OCI-LY1 (cell line): ENCODE data around the gene TPCN2.

ENCODE experiments used
- H2AFZ ChIP-seq: fragments of 200-600 bp; sonication (generic), shearing (Covaris generic); 2 replicates; pipeline ENCODE4 v1.6.0; 2014; ENCODE audit warnings: antibody characterized with exemption, mild to moderate bottlenecking, low read length
- H3F3A ChIP-seq: fragments of 200-600 bp; sonication (generic), shearing (Covaris generic); 2 replicates; pipeline ENCODE4 v1.6.0; 2014; ENCODE audit warnings: mild to moderate bottlenecking, antibody characterized with exemption, low read length, moderate library complexity; ENCODE audit not compliant: insufficient read depth
- H3K27ac ChIP-seq: fragments of 200-600 bp; sonication (generic); 2 replicates; pipeline ENCODE4 v1.5.1; 2014; ENCODE audit warnings: low read length, mixed run types, mild to moderate bottlenecking, low read depth; ENCODE audit not compliant: poor library complexity, severe bottlenecking
- H3K27me3 ChIP-seq: fragments of 200-600 bp; sonication (generic); 2 replicates; pipeline ENCODE4 v1.6.0; 2014; ENCODE audit warnings: antibody characterized with exemption, mild to moderate bottlenecking, low read length, moderate library complexity; ENCODE audit not compliant: insufficient read depth
- H3K36me3 ChIP-seq: fragments of 200-600 bp; sonication (generic); 2 replicates; pipeline ENCODE4 v1.6.1; 2014; ENCODE audit warnings: mild to moderate bottlenecking, antibody characterized with exemption, low read length, moderate library complexity, mixed read lengths; ENCODE audit not compliant: insufficient read depth
- H3K4me1 ChIP-seq: fragments of 200-600 bp; sonication (generic); 2 replicates; pipeline ENCODE4 v1.5.1; 2014; ENCODE audit warnings: mild to moderate bottlenecking, low read length, moderate library complexity; ENCODE audit not compliant: insufficient read depth, severe bottlenecking
- H3K4me2 ChIP-seq: fragments of 200-600 bp; sonication (generic), shearing (Covaris generic); 2 replicates; pipeline ENCODE4 v1.6.1; 2014; ENCODE audit warnings: low read length
- H3K4me3 ChIP-seq: fragments of 200-600 bp; sonication (generic); 2 replicates; pipeline ENCODE4 v1.5.1; 2014; ENCODE audit warnings: low read length, low read depth, mild to moderate bottlenecking, mixed read lengths; ENCODE audit not compliant: poor library complexity, severe bottlenecking
- H3K79me2 ChIP-seq: fragments of 200-600 bp; shearing (Covaris generic); 2 replicates; pipeline ENCODE4 v1.6.1; 2016; ENCODE audit warnings: mixed run types, low read length, mixed read lengths; ENCODE audit not compliant: insufficient read depth
- H3K9ac ChIP-seq: fragments of 200-600 bp; sonication (generic), shearing (Covaris generic); 2 replicates; pipeline ENCODE4 v1.6.1; 2014; ENCODE audit warnings: mild to moderate bottlenecking, low read length, mixed read lengths
- H3K9me2 ChIP-seq: fragments of 200-600 bp; sonication (generic), shearing (Covaris generic); 2 replicates; pipeline ENCODE4 v1.6.1; 2014; ENCODE audit warnings: low read depth, mild to moderate bottlenecking, low read length, mixed read lengths
- H3K9me3 ChIP-seq: fragments of 200-600 bp; shearing (Covaris generic); 2 replicates; pipeline ENCODE4 v1.6.1; 2014; ENCODE audit warnings: low read length, mixed read lengths
- H4K20me1 ChIP-seq: fragments of 200-600 bp; sonication (generic), shearing (Covaris generic); 2 replicates; pipeline ENCODE4 v1.6.0; 2016; ENCODE audit warnings: mild to moderate bottlenecking, low read length; ENCODE audit not compliant: insufficient read depth
- EZH2 ChIP-seq: fragments of 200-600 bp; sonication (generic), shearing (Covaris generic); IDR thresholded peaks from 2 replicates; pipeline ENCODE4 v1.8.0; 2017; ENCODE audit warnings: borderline replicate concordance, mixed run types, mild to moderate bottlenecking, antibody characterized with exemption, low read length, moderate library complexity, mixed read lengths
- TF ChIP-seq, protein P1 (sequence below): fragments of 200-600 bp; sonication (generic), shearing (Covaris generic); IDR thresholded peaks from 2 replicates; pipeline ENCODE4 v1.5.1; 2017; ENCODE audit warnings: mild to moderate bottlenecking, antibody characterized with exemption, low read length, moderate library complexity, mixed read lengths

The TPCN2 gene

DNA sequence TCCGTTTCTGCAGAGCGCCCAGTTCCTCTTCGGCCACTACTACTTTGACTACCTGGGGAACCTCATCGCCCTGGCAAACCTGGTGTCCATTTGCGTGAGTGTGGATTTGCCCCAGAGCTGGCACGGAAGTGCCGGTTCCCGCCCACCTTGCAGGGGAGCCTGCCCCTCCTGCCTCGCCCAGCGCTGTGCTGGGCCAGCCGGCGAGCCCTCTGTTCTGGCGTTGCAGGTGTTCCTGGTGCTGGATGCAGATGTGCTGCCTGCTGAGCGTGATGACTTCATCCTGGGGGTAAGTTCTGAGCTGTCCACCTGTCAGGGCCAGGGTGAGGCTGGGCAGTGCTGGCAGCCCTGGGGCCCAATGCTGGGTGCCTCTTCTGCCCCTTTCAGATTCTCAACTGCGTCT is 29.8 kb downstream of the TPCN2 start:
- no peaks in the 10 kb centered on the region for H3K4me1 ChIP-seq
- no peak overlapping the region for H3K27ac ChIP-seq
- no peaks in the 10 kb centered on the region for H3K36me3 ChIP-seq
- TF ChIP-seq, protein P1, sequence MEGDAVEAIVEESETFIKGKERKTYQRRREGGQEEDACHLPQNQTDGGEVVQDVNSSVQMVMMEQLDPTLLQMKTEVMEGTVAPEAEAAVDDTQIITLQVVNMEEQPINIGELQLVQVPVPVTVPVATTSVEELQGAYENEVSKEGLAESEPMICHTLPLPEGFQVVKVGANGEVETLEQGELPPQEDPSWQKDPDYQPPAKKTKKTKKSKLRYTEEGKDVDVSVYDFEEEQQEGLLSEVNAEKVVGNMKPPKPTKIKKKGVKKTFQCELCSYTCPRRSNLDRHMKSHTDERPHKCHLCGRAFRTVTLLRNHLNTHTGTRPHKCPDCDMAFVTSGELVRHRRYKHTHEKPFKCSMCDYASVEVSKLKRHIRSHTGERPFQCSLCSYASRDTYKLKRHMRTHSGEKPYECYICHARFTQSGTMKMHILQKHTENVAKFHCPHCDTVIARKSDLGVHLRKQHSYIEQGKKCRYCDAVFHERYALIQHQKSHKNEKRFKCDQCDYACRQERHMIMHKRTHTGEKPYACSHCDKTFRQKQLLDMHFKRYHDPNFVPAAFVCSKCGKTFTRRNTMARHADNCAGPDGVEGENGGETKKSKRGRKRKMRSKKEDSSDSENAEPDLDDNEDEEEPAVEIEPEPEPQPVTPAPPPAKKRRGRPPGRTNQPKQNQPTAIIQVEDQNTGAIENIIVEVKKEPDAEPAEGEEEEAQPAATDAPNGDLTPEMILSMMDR: no peak
- TF ChIP-seq EZH2: no peak
- H3K27me3 ChIP-seq: no peaks in the 10 kb centered on the region
- H3K79me2 ChIP-seq: no peaks in the 10 kb centered on the region
- no peak overlapping the region for H2AFZ ChIP-seq
- H3F3A ChIP-seq: no peaks in the 10 kb centered on the region
- no peak overlapping the region for H3K4me3 ChIP-seq
- H3K9me2 ChIP-seq: no peaks in the 10 kb centered on the region
- no peaks in the 10 kb centered on the region for H4K20me1 ChIP-seq
- no peaks in the 10 kb centered on the region for H3K9me3 ChIP-seq
- H3K9ac ChIP-seq: no peak overlapping the region
- H3K4me2 ChIP-seq: no peak overlapping the region

- Histone ChIP-seq H3K4me3 (no peak overlapping the region), H3K79me2 (no peaks in the 10 kb centered on the region), H3K9ac (no peak overlapping the region), H2AFZ (no peak overlapping the region), H3K4me1 (no peaks in the 10 kb centered on the region), H3K9me2 (no peaks in the 10 kb centered on the region), H3K27me3 (no peaks in the 10 kb centered on the region), H3K36me3 (no peaks in the 10 kb centered on the region), H4K20me1 (no peaks in the 10 kb centered on the region), H3K27ac (no peak overlapping the region), H3K9me3 (no peaks in the 10 kb centered on the region), H3K4me2 (no peak overlapping the region), H3F3A (no peaks in the 10 kb centered on the region)
- no peak for TF ChIP-seq EZH2
- TF ChIP-seq, protein P1: no peak
Measured at GRCh38 chr11:69078930-69079605, 30.3 kb downstream of the TPCN2 start.

GRCh38 chr11:69079661-69080256 is 31.0 kb downstream of the TPCN2 start:
- Histone ChIP-seq H3K4me1 (no peaks in the 10 kb centered on the region), H3F3A (no peaks in the 10 kb centered on the region), H3K9me2 (no peaks in the 10 kb centered on the region), H3K27ac (no peak overlapping the region), H3K4me2 (no peak overlapping the region), H3K36me3 (no peaks in the 10 kb centered on the region), H3K9ac (no peak overlapping the region), H3K79me2 (no peaks in the 10 kb centered on the region), H3K27me3 (no peaks in the 10 kb centered on the region), H3K4me3 (no peak overlapping the region), H4K20me1 (no peaks in the 10 kb centered on the region), H3K9me3 (no peaks in the 10 kb centered on the region), H2AFZ (no peak overlapping the region)
- no peak for TF ChIP-seq EZH2
- TF ChIP-seq, protein P1: no peak
